Liver (tissue), 9 donors: ENCODE data around the gene ARHGAP6. TPM values are rescaled to one million over a fixed set of nuclear protein-coding genes. Genes with fewer than 3 reads are reported as not detected.

Source experiments
- DNase-seq: peaks from one replicate; pipeline ENCODE4 v3.0.0-alpha.2; 2017; ENCODE audit warnings: low spot score
- H3K27ac ChIP-seq, 2 donors: one replicate each; pipeline ENCODE4 v1.7.0; 2013; ENCODE audit warnings: inconsistent platforms in 2 of 2, low read length in 2 of 2, control low read depth in 1 of 2, low read depth in 1 of 2, mild to moderate bottlenecking in 1 of 2
- H3K27me3 ChIP-seq, 4 donors: one replicate each; pipeline versions ENCODE4 v1.6.1 to v1.7.0; 2013; ENCODE audit warnings: low read length in 3 of 4, inconsistent platforms in 1 of 4, mild to moderate bottlenecking in 1 of 4, moderate library complexity in 1 of 4; ENCODE audit not compliant: control insufficient read depth in 4 of 4, insufficient read depth in 4 of 4
- H3K36me3 ChIP-seq, 4 donors: one replicate each; pipeline versions ENCODE4 v1.6.1 to v1.7.0; 2013; ENCODE audit warnings: low read length in 3 of 4, mild to moderate bottlenecking in 3 of 4, low read depth in 1 of 4, moderate library complexity in 1 of 4; ENCODE audit not compliant: control insufficient read depth in 4 of 4, insufficient read depth in 3 of 4
- H3K4me1 ChIP-seq, 4 donors: one replicate each; pipeline versions ENCODE4 v1.6.1 to v1.7.0; 2013; ENCODE audit warnings: low read length in 3 of 4, mild to moderate bottlenecking in 3 of 4, moderate library complexity in 1 of 4; ENCODE audit not compliant: control insufficient read depth in 4 of 4, insufficient read depth in 4 of 4
- H3K4me3 ChIP-seq, 3 donors: one replicate each; pipeline versions ENCODE4 v1.6.1 to v1.7.0; 2013; ENCODE audit warnings: low read length in 3 of 3, control low read depth in 1 of 3, low read depth in 1 of 3, mild to moderate bottlenecking in 1 of 3
- H3K9ac ChIP-seq, 2 donors: one replicate each; pipeline ENCODE4 v1.7.0; 2013; ENCODE audit warnings: low read length in 2 of 2, mild to moderate bottlenecking in 2 of 2, moderate library complexity in 2 of 2, control low read depth in 1 of 2, low read depth in 1 of 2
- H3K9me3 ChIP-seq, 4 donors: one replicate each; pipeline versions ENCODE4 v1.6.1 to v1.7.0; 2013; ENCODE audit warnings: low read length in 3 of 4; ENCODE audit not compliant: control insufficient read depth in 4 of 4
- ATF3 ChIP-seq: IDR thresholded peaks from 2 replicates; pipeline ENCODE4 v1.6.1; 2016; ENCODE audit warnings: antibody characterized with exemption
- CTCF ChIP-seq: fragments of 150-350 bp; IDR thresholded peaks from 2 replicates; pipeline ENCODE4 v1.5.1; 2017; ENCODE audit warnings: improper control_type of control experiment, low read depth, low read length; ENCODE audit not compliant: missing input control
- EGR1 ChIP-seq, 2 donors: IDR thresholded peaks; 2 replicates each; pipeline ENCODE4 v1.6.1; 2016 to 2018; ENCODE audit warnings: antibody characterized with exemption in 2 of 2, low read depth in 2 of 2
- FOXA1 ChIP-seq: IDR thresholded peaks from 2 replicates; pipeline ENCODE4 v1.6.1; 2016; ENCODE audit warnings: antibody characterized with exemption
- FOXA2 ChIP-seq: IDR thresholded peaks from 2 replicates; pipeline ENCODE4 v1.6.1; 2016; ENCODE audit warnings: antibody characterized with exemption
- GABPA ChIP-seq, 2 donors: IDR thresholded peaks in 1 of 2; conservative IDR thresholded peaks in 1 of 2; 2 replicates each; pipeline ENCODE4 v1.6.1; 2016; ENCODE audit warnings: antibody characterized with exemption in 2 of 2, mild to moderate bottlenecking in 1 of 2, moderate library complexity in 1 of 2
- HNF4A ChIP-seq, 2 donors: conservative IDR thresholded peaks; 2 replicates each; pipeline ENCODE4 v1.6.1; 2016; ENCODE audit warnings: antibody characterized with exemption in 2 of 2, mild to moderate bottlenecking in 2 of 2
- HNF4G ChIP-seq: IDR thresholded peaks from 2 replicates; pipeline ENCODE4 v1.6.1; 2016; ENCODE audit warnings: antibody characterized with exemption
- JUND ChIP-seq, 2 donors: IDR thresholded peaks; 2 replicates each; pipeline ENCODE4 v1.6.1; 2016; ENCODE audit warnings: antibody characterized with exemption in 2 of 2
- RAD21 ChIP-seq, 2 donors: IDR thresholded peaks; 2 replicates each; pipeline ENCODE4 v1.6.1; 2016; ENCODE audit warnings: antibody characterized with exemption in 2 of 2, mild to moderate bottlenecking in 2 of 2
- REST ChIP-seq: IDR thresholded peaks from 2 replicates; pipeline ENCODE4 v1.6.1; 2016; ENCODE audit warnings: antibody characterized with exemption, mild to moderate bottlenecking
- RXRA ChIP-seq, 2 donors: IDR thresholded peaks; 2 replicates each; pipeline ENCODE4 v1.6.1; 2017 to 2018; ENCODE audit warnings: antibody characterized with exemption in 2 of 2, mild to moderate bottlenecking in 1 of 2
- SP1 ChIP-seq: IDR thresholded peaks from 2 replicates; pipeline ENCODE4 v1.6.1; 2018; ENCODE audit warnings: antibody characterized with exemption, mild to moderate bottlenecking
- TAF1 ChIP-seq: conservative IDR thresholded peaks from 2 replicates; pipeline ENCODE4 v1.6.1; 2016; ENCODE audit warnings: antibody characterized with exemption, mild to moderate bottlenecking
- YY1 ChIP-seq: IDR thresholded peaks from 2 replicates; pipeline ENCODE4 v1.6.1; 2016; ENCODE audit warnings: antibody characterized with exemption, mild to moderate bottlenecking
- WGBS: extraction: QIAGEN DNeasy Blood & Tissue Kit; methylation state at CpG from one replicate; pipeline ENCODE4 v1.1.7; 2013; 5-methylcytosine and 5-hydroxymethylcytosine counted together
- polyA plus RNA-seq, 2 donors: library from polyadenylated mRNA; stranded (reverse) in 1 of 2; unstranded in 1 of 2; fragments of 200-250 nt in 1 of 2; fragments of >200 nt in 1 of 2; fragmentation: Nextera tagmentation in 1 of 2; extraction: Ambion mirVana in 1 of 2; gene quantifications; one replicate each; pipeline versions ENCODE4 v1.2.1 to v1.2.3, GENCODE V29; 2013 to 2015
- total RNA-seq, 2 donors: library from RNA; depleted of rRNA; stranded (reverse); fragments of >200 nt; gene quantifications; one replicate each; pipeline ENCODE4 v1.2.3, GENCODE V29; 2014
- TF ChIP-seq, protein P1 (sequence below): IDR thresholded peaks from 2 replicates; pipeline ENCODE4 v1.6.1; 2016; ENCODE audit warnings: antibody characterized with exemption
- TF ChIP-seq, protein P2 (sequence below): IDR thresholded peaks from 2 replicates; pipeline ENCODE4 v1.6.1; 2016; ENCODE audit warnings: antibody characterized with exemption
- donor health status: healthy.
- donor health status: healthy.
- donor health status: healthy.
- donor health status: healthy.
- donor health status: healthy.

The ARHGAP6 gene
- total and polyA plus RNA-seq, 4 donors: 0.10 to 2.2 (median 0.65) TPM

GRCh38 chrX:11138498-11139390 is 527.0 kb downstream of the ARHGAP6 start (continued):
- TF ChIP-seq EGR1 (IDR thresholded peaks at IDR 0.05; ENCODE audit: low read depth in 2 of 2) (no peak), SP1 (no peak), HNF4G (no peak), ATF3 (no peak), JUND (IDR thresholded peaks at IDR 0.05) (no peak), HNF4A (conservative IDR thresholded peaks at IDR 0.05) (no peak), RAD21 (IDR thresholded peaks at IDR 0.05) (no peak), GABPA (IDR thresholded peaks at IDR 0.05 in 1 of 2, conservative IDR thresholded peaks at IDR 0.05 in 1 of 2) (no peak), YY1 (no peak), TAF1 (no peak)
- TF ChIP-seq, protein P1, sequence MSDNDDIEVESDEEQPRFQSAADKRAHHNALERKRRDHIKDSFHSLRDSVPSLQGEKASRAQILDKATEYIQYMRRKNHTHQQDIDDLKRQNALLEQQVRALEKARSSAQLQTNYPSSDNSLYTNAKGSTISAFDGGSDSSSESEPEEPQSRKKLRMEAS: no peak

GRCh38 chrX:11137543-11138139 is 528.1 kb downstream of the ARHGAP6 start:
- H3K27me3 ChIP-seq: no peaks in the 10 kb centered on the region
- H3K9ac ChIP-seq: no peak overlapping the region
- no peak overlapping the region for H3K4me3 ChIP-seq
- WGBS: 17% methylated on average over 6 of the region's 6 CpGs
- TF ChIP-seq YY1: no peak
- peak; percentile 63 to 75 for TF ChIP-seq RAD21 (IDR thresholded peaks at IDR 0.05)
- peak; percentile 57 for TF ChIP-seq CTCF
- TF ChIP-seq SP1: no peak
- no peak for TF ChIP-seq GABPA (IDR thresholded peaks at IDR 0.05 in 1 of 2, conservative IDR thresholded peaks at IDR 0.05 in 1 of 2)
- H3K27ac ChIP-seq: no peak overlapping the region
- no peak for DNase-seq
- no peaks in the 10 kb centered on the region for H3K9me3 ChIP-seq
- no peaks in the 10 kb centered on the region for H3K36me3 ChIP-seq
- no peaks in the 10 kb centered on the region for H3K4me1 ChIP-seq

DNA sequence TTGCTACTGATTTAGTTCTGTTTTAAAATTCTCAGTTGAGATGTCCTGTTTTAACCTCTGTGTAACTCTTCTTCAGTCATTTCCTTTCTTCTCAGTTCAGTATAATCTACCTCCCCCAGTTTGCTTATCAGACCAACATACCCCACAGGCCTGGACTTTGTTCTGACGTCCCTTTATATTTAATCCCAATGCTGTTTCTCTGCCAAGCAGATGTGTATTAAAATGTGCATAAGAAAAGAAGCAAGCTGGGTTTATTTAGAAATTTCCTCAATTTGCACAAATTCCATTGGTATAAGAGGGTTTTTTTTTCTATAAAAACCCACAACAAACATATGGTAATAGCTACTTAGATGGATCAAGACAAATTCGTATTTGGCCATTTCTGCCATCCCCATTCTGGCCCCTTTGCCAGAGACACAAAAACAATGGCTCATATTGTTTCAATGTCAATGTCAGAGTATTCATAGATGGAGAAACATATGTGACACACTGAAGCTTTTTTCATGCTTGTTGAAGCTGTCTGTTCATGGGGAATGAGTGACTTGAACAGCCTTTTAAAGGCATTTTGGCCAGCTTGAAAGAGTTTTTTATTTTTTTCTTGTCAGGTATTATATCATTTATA is 530.0 kb downstream of the ARHGAP6 start:
- 45% methylated on average over 2 of the region's 2 CpGs for WGBS
- no peak for DNase-seq
- H3K27ac ChIP-seq: no peak overlapping the region
- no peaks in the 10 kb centered on the region for H3K36me3 ChIP-seq
- H3K27me3 ChIP-seq: no peaks in the 10 kb centered on the region
- no peak overlapping the region for H3K9ac ChIP-seq
- no peak overlapping the region for H3K4me3 ChIP-seq
- no peaks in the 10 kb centered on the region for H3K4me1 ChIP-seq
- H3K9me3 ChIP-seq: no peaks in the 10 kb centered on the region
- no peak for TF ChIP-seq FOXA2
- no peak for TF ChIP-seq JUND (IDR thresholded peaks at IDR 0.05)
- TF ChIP-seq TAF1: no peak
- no peak for TF ChIP-seq ATF3
- no peak for TF ChIP-seq GABPA (IDR thresholded peaks at IDR 0.05 in 1 of 2, conservative IDR thresholded peaks at IDR 0.05 in 1 of 2)
- TF ChIP-seq REST: no peak
- no peak for TF ChIP-seq FOXA1
- no peak for TF ChIP-seq HNF4G
- TF ChIP-seq SP1: no peak
- TF ChIP-seq, protein P2, sequence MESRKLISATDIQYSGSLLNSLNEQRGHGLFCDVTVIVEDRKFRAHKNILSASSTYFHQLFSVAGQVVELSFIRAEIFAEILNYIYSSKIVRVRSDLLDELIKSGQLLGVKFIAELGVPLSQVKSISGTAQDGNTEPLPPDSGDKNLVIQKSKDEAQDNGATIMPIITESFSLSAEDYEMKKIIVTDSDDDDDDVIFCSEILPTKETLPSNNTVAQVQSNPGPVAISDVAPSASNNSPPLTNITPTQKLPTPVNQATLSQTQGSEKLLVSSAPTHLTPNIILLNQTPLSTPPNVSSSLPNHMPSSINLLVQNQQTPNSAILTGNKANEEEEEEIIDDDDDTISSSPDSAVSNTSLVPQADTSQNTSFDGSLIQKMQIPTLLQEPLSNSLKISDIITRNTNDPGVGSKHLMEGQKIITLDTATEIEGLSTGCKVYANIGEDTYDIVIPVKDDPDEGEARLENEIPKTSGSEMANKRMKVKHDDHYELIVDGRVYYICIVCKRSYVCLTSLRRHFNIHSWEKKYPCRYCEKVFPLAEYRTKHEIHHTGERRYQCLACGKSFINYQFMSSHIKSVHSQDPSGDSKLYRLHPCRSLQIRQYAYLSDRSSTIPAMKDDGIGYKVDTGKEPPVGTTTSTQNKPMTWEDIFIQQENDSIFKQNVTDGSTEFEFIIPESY: no peak
- no peak for TF ChIP-seq RXRA (IDR thresholded peaks at IDR 0.05)
- TF ChIP-seq YY1: no peak
- TF ChIP-seq, protein P1: no peak
